GM12878 (cell line): Measurements from ENCODE around the gene CDC123. TPM values are rescaled to one million over a fixed set of nuclear protein-coding genes. Genes with fewer than 3 reads are reported as not detected.
A peak's percentile ranks its signal among the peaks of the same experiment; 100 is the strongest.

Source experiments
- ATAC-seq: fragments of 200-7000 bp; cut with Tn5 transposase; 3 replicates; pipeline ENCODE4 v1.9.1; 2020; ENCODE audit warnings: mild to moderate bottlenecking, moderate library complexity
- Bru-seq: library from RNA; stranded (reverse); fragments of 400-500 nt; gene quantifications from one replicate; lab custom pipeline; 2021; lab: Mats Ljungman, UMichigan
- BruChase-seq, 2 experiments: library from RNA; stranded (reverse); fragments of 400-500 nt; gene quantifications; one replicate each; lab custom pipeline; 2021; lab: Mats Ljungman, UMichigan
- BruUV-seq: library from RNA; stranded (reverse); fragments of 400-500 nt; replicated peaks from 2 replicates; lab custom pipeline; 2021; lab: Mats Ljungman, UMichigan
- CTCF ChIA-PET: fragments of 300-600 bp; sonication (Branson Sonifier 250); formaldehyde crosslinking; extraction: SDS; loops from one replicate; lab custom pipeline; 2021; ENCODE audit warnings: inconsistent platforms; lab: Yijun Ruan, JAX
- POLR2A ChIA-PET: fragments of 350-600 bp; formaldehyde crosslinking; extraction: SDS; loops from one replicate; lab custom pipeline; 2021; ENCODE audit warnings: inconsistent platforms; lab: Charles Lee
- RAD21 ChIA-PET: fragments of 300-600 bp; sonication (Branson Sonifier 250); formaldehyde crosslinking; loops from one replicate; lab custom pipeline; 2023; ENCODE audit warnings: antibody characterized with exemption; ENCODE audit not compliant: unreplicated experiment; lab: Charles Lee
- SMC1A ChIA-PET: fragments of 300-600 bp; sonication (Branson Sonifier 250); formaldehyde crosslinking; loops from one replicate; lab custom pipeline; 2023; ENCODE audit not compliant: unreplicated experiment, uncharacterized antibody; lab: Charles Lee
- DNase-seq: peaks from one replicate; pipeline ENCODE4 v3.0.0-alpha.2; 2011; ENCODE audit warnings: low read depth, low spot score
- FAIRE-seq: peaks from 3 replicates; lab custom pipeline; 2011; peaks lifted over from hg19 to GRCh38; lab: Jason Lieb, UNC
- H2AFZ ChIP-seq: 2 replicates; pipeline ENCODE4 v1.6.0; 2011; ENCODE audit warnings: low read depth, low read length, control low read depth; ENCODE audit not compliant: control insufficient read depth
- H3K27ac ChIP-seq: 2 replicates; pipeline ENCODE4 v1.5.1; 2011; ENCODE audit warnings: control low read depth; ENCODE audit not compliant: control insufficient read depth, insufficient read depth
- H3K27me3 ChIP-seq, 2 experiments: replicated peaks in 1 of 2; 2 replicates each; pipeline versions ENCODE4 v1.6.0 to v1.6.1; 2011; ENCODE audit warnings: low read length in 1 of 2; ENCODE audit not compliant: control insufficient read depth in 2 of 2, insufficient read depth in 2 of 2
- H3K36me3 ChIP-seq, 2 experiments: 2 replicates each; pipeline ENCODE4 v1.5.1; 2011; ENCODE audit warnings: low read length in 1 of 2; ENCODE audit not compliant: control insufficient read depth in 2 of 2, insufficient read depth in 2 of 2
- H3K4me1 ChIP-seq: 2 replicates; pipeline ENCODE4 v1.6.1; 2011; ENCODE audit warnings: mild to moderate bottlenecking, low read length, moderate library complexity, mixed read lengths; ENCODE audit not compliant: control insufficient read depth, insufficient read depth
- H3K4me2 ChIP-seq: 2 replicates; pipeline ENCODE4 v1.6.0; 2011; ENCODE audit warnings: control low read depth; ENCODE audit not compliant: control insufficient read depth, insufficient read depth
- H3K4me3 ChIP-seq: fragments of 200-600 bp; sonication (generic); 2 replicates; pipeline ENCODE4 v1.5.1; 2016
- H3K79me2 ChIP-seq: 2 replicates; pipeline ENCODE4 v1.6.0; 2011; ENCODE audit warnings: low read length; ENCODE audit not compliant: control insufficient read depth, insufficient read depth
- H3K9ac ChIP-seq: 2 replicates; pipeline ENCODE4 v1.8.0; 2011; ENCODE audit warnings: low read length, control low read depth, mixed read lengths; ENCODE audit not compliant: control insufficient read depth, insufficient read depth
- H3K9me3 ChIP-seq: replicated peaks from 3 replicates; pipeline ENCODE4 v1.5.1; 2011; ENCODE audit warnings: mild to moderate bottlenecking, low read length; ENCODE audit not compliant: control insufficient read depth, insufficient read depth
- H4K20me1 ChIP-seq: 2 replicates; pipeline ENCODE4 v1.6.0; 2011; ENCODE audit not compliant: control insufficient read depth, insufficient read depth
- ATF2 ChIP-seq: IDR thresholded peaks from 2 replicates; pipeline ENCODE4 v1.6.1; 2012; ENCODE audit warnings: low read length, inconsistent platforms
- BACH1 ChIP-seq: fragments of 450-650 bp; IDR thresholded peaks from 2 replicates; pipeline ENCODE4 v1.6.1; 2017; ENCODE audit warnings: mild to moderate bottlenecking, borderline replicate concordance
- CBX3 ChIP-seq: fragments of 200-600 bp; sonication (generic); IDR thresholded peaks from 2 replicates; pipeline ENCODE4 v1.6.1; 2016; ENCODE audit warnings: low read depth, borderline replicate concordance
- EGR1 ChIP-seq, 2 experiments: IDR thresholded peaks; 1 replicate in 1 of 2; 2 replicates in 1 of 2; pipeline ENCODE4 v1.6.1; 2011 to 2012; ENCODE audit warnings: low read depth in 2 of 2, low read length in 2 of 2, borderline replicate concordance in 1 of 2, mild to moderate bottlenecking in 1 of 2, moderate library complexity in 1 of 2
- EZH2 ChIP-seq: IDR thresholded peaks from 2 replicates; pipeline ENCODE4 v1.6.1; 2012; ENCODE audit warnings: low read depth, mild to moderate bottlenecking, control low read depth, inconsistent platforms, low read length, borderline replicate concordance; ENCODE audit not compliant: control insufficient read depth
- RB1 ChIP-seq: fragments of 450-650 bp; formaldehyde crosslinking; IDR thresholded peaks from 2 replicates; pipeline ENCODE4 v1.6.1; 2017; ENCODE audit warnings: mild to moderate bottlenecking, borderline replicate concordance
- TCF3 ChIP-seq: IDR thresholded peaks from 2 replicates; pipeline ENCODE4 v1.6.1; 2012; ENCODE audit warnings: low read depth, mild to moderate bottlenecking, low read length, borderline replicate concordance; ENCODE audit not compliant: insufficient read depth
- ZBED1 ChIP-seq: IDR thresholded peaks from 2 replicates; pipeline ENCODE4 v1.6.1; 2016; ENCODE audit warnings: borderline replicate concordance
- ZNF687 ChIP-seq: fragments of 450-650 bp; IDR thresholded peaks from 2 replicates; pipeline ENCODE4 v1.6.1; 2017; ENCODE audit warnings: mild to moderate bottlenecking, moderate library complexity
- ZSCAN29 ChIP-seq: fragments of 450-650 bp; IDR thresholded peaks from 2 replicates; pipeline ENCODE4 v1.6.1; 2017; ENCODE audit warnings: mild to moderate bottlenecking, moderate library complexity
- WGBS: methylation state at CpG from one replicate; pipeline ENCODE4 v1.1.6; 2016; ENCODE audit warnings: low lambda C conversion rate; ENCODE audit not compliant: insufficient replicate concordance, insufficient coverage; ENCODE audit errors: missing lambda C conversion rate; 5-methylcytosine and 5-hydroxymethylcytosine counted together
- in situ Hi-C: fragments of 300-500 bp; cut with MboI; formaldehyde crosslinking; loops from 9 replicates; pipeline ENCODE4 v1.14.3; 2018; ENCODE audit warnings: mixed read lengths
- intact Hi-C: fragments of 100-400 bp; cut with micrococcal nuclease; formaldehyde crosslinking; loops from one replicate; pipeline ENCODE4 v1.14.2; 2022; ENCODE audit not compliant: unreplicated experiment
- long read RNA-seq, 2 experiments: library from polyadenylated mRNA; unstranded; transcript quantifications; one replicate each; pipeline ENCODE4 v2.0.0, GENCODE V29; 2019 to 2020
- polyA minus RNA-seq, 3 experiments: library from RNA; depleted of rRNA, polyadenylated mRNA; stranded (reverse); fragments of >200 nt; gene quantifications; 2 replicates each; pipeline ENCODE4 v1.2.3, GENCODE V29; 2011
- polyA plus RNA-seq, 11 experiments: library from polyadenylated mRNA; depleted of rRNA in 4 of 11; unstranded in 6 of 11; stranded (reverse) in 5 of 11; fragments of >200 nt; fragmentation: Nextera tagmentation in 4 of 11; fragmentation: Illumina TruSeq in 1 of 11; extraction: Ambion mirVana in 4 of 11; extraction: Trizol in 1 of 11; gene quantifications; 1 replicate in 1 of 11; 2 replicates in 10 of 11; pipeline versions ENCODE4 v1.2.1 to v1.2.3, GENCODE V29; 2011 to 2016; ENCODE audit warnings: inconsistent platforms in 2 of 11, missing spikeins in 2 of 11, low read depth in 1 of 11
- total RNA-seq, 4 experiments: library from RNA; depleted of rRNA in 3 of 4; stranded (reverse); fragments of >200 nt in 3 of 4; fragmentation: Illumina TruSeq in 1 of 4; extraction: Trizol in 1 of 4; gene quantifications; 2 replicates each; pipeline versions ENCODE4 v1.2.1 to v1.2.3, GENCODE V29; 2013 to 2021

The CDC123 gene
- 123 and 135 TPM in 2 replicates for total RNA-seq (2013; cell fraction: nucleolus; rRNA removed)
- total RNA-seq (2014; rRNA removed) (207 and 215 TPM in 2 replicates), total RNA-seq (2014; rRNA removed; fragmentation: Illumina TruSeq; extraction: Trizol) (186 and 203 TPM in 2 replicates), total RNA-seq (2021) (128 and 135 TPM in 2 replicates), polyA plus RNA-seq (2011; rRNA removed) (128 and 162 TPM in 2 replicates), polyA plus RNA-seq (2014; fragmentation: Illumina TruSeq; extraction: Trizol) (278 and 295 TPM in 2 replicates), polyA plus RNA-seq (2014; fragmentation: Nextera tagmentation; extraction: Ambion mirVana) (100 to 1,000 TPM; 162 to 226 TPM), polyA plus RNA-seq (2014; rRNA removed) (162 and 165 TPM in 2 replicates), polyA plus RNA-seq (2016; fragmentation: Nextera tagmentation; extraction: Ambion mirVana) (100 to 1,000 TPM; 347 to 360 TPM), polyA minus RNA-seq (2011; rRNA and poly(A)+ RNA removed) (188 and 333 TPM in 2 replicates), Bru-seq, nascent RNA (percentile 86 among the genes with signal in this experiment), BruChase-seq, experiment 1, labeled RNA remaining after a 6-hour chase (percentile 87 among the genes with signal in this experiment), BruChase-seq, experiment 2, labeled RNA remaining after a 2-hour chase (percentile 85 among the genes with signal in this experiment)
- 103 TPM for polyA plus RNA-seq (2011; ENCODE audit: low read depth)
- polyA plus RNA-seq (2011; cell fraction: cytosol; rRNA removed): 145 and 166 TPM in 2 replicates
- 86.0 and 86.3 TPM in 2 replicates for polyA plus RNA-seq (2011; cell fraction: nucleus; rRNA removed)
- 79.4 and 127 TPM in 2 replicates for polyA plus RNA-seq (2012)
- 72.7 and 85.7 TPM in 2 replicates for polyA minus RNA-seq (2011; cell fraction: cytosol; rRNA and poly(A)+ RNA removed)
- 46.7 and 86.5 TPM in 2 replicates for polyA minus RNA-seq (2011; cell fraction: nucleus; rRNA and poly(A)+ RNA removed)
- long read RNA-seq, experiment 1, transcript CDC123-201 (13 exons, 1,542 nt): major isoform, 180 of 217 reads
- long read RNA-seq, experiment 1, partial matches to known transcripts: 14 of 217 reads
- long read RNA-seq, experiment 1, other reads (novel, unspliced or antisense): 22 of 217 reads
- long read RNA-seq, experiment 2, transcript CDC123-202 (12 exons, 933 nt): minor isoform, 10 of 1,363 reads
- long read RNA-seq, experiment 2, transcript CDC123-201 (13 exons, 1,542 nt): major isoform, 1,214 of 1,363 reads
- long read RNA-seq, experiment 2, partial matches to known transcripts: 45 of 1,363 reads
- long read RNA-seq, experiment 2, other reads (novel, unspliced or antisense): 94 of 1,363 reads

GRCh38 chr10:12195603-12196506 is at the start of gene CDC123, which contains the start of gene NUDT5:
Gene CDC123, plus strand, starts transcription at chr10:12196188. Its CDS starts 58 bp downstream, at chr10:12196246.
Gene NUDT5, minus strand, starts transcription at chr10:12195891. Its CDS starts 9,600 bp downstream, at chr10:12186291.
- Histone ChIP-seq H3K36me3 (peaks cover 0 to 13% of the 10 kb centered on the region in 2 experiments; a peak in 3 of 4 replicates), H3K4me2 (peak within 1 kb of the TSS; percentile 89), H4K20me1 (no peaks in the 10 kb centered on the region; the same call in 1 of the 2 replicates), H3K4me1 (peaks cover 4% of the 10 kb centered on the region; the same call in 1 of the 2 replicates), H3K9me3 (no peaks in the 10 kb centered on the region), H3K27me3 (no peaks in the 10 kb centered on the region), H3K9ac (peak within 1 kb of the TSS; percentile 93), H3K27ac (peak within 1 kb of the TSS; percentile 98), H3K4me3 (peak within 1 kb of the TSS; percentile 84), H3K79me2 (peaks cover 84% of the 10 kb centered on the region), H2AFZ (peak within 1 kb of the TSS; percentile 99)
- FAIRE-seq (peak; percentile 73), ATAC-seq (peak; percentile 94), DNase-seq (peak; percentile 81)
- RAD21 ChIA-PET: interaction anchor here (0.5 to 2.0 kb wide), 12 partner anchors 18 to 460 kb away, joined by 3 to 11 read pairs (median 4); partner anchors contain the start of gene UPF2
- CTCF ChIA-PET: interaction anchor here (1.0 to 2.9 kb wide), 7 partner anchors 19 to 514 kb away, joined by 3 to 15 read pairs (median 4); no protein-coding TSS in a partner anchor
- WGBS: 2% methylated on average over 62 of the region's 62 CpGs
- POLR2A ChIA-PET: interaction anchor here (0.5 to 1.3 kb wide), 5 partner anchors 74 to 203 kb away, joined by 3 to 6 read pairs (median 3); partner anchors contain the start of gene UPF2
- no TSS peak for BruUV-seq
- intact Hi-C loops: loop anchor here (5.0 kb wide), 3 partner anchors 64 to 169 kb away; partner anchors contain the start of gene UPF2
- in situ Hi-C loops: no loop called here
- SMC1A ChIA-PET: interaction anchor here (0.8 to 1.9 kb wide), 14 partner anchors 20 to 519 kb away, joined by 3 to 10 read pairs (median 3); partner anchors contain the start of gene UPF2
- no peak; the same call in 1 of the 2 replicates for TF ChIP-seq RB1
- no peak for TF ChIP-seq TCF3
- TF ChIP-seq CBX3: no peak
- no peak for TF ChIP-seq ATF2
- TF ChIP-seq BACH1: no peak
- TF ChIP-seq EGR1 (IDR thresholded peaks at IDR 0.05; ENCODE audit: borderline replicate concordance in 1 of 2, low read depth in 2 of 2, low read length in 2 of 2): 0 out of 3 replicates have a peak, but pooled peaks of 1 of the 2 experiments have one; percentile 44
- 0 out of 2 replicates have a peak, but pooled peaks have one; percentile 60 for TF ChIP-seq ZBED1
- TF ChIP-seq ZNF687: peak; percentile 79; the same call in 1 of the 2 replicates
- no peak for TF ChIP-seq ZSCAN29
- TF ChIP-seq EZH2: no peak
